Activated B cell treated with CpG ODN at 0.5 μM for 24 hours (primary cell): Measurements from ENCODE around the gene HOXA10. TPM values are rescaled to one million over a fixed set of nuclear protein-coding genes. Genes with fewer than 3 reads are reported as not detected.

Experiments
- ATAC-seq: fragments of 200-7000 bp; cut with Tn5 transposase; one replicate; pipeline ENCODE4 v1.10.0; 2021; ENCODE audit warnings: low read depth, mild to moderate bottlenecking, moderate library complexity
- CTCF ChIA-PET: fragments of 350-600 bp; sonication (Branson Sonifier 250); formaldehyde crosslinking; loops from one replicate; lab custom pipeline; 2021; ENCODE audit warnings: antibody characterized with exemption; lab: Charles Lee
- POLR2A ChIA-PET: fragments of 350-600 bp; sonication (Branson Sonifier 250); formaldehyde crosslinking; loops from one replicate; lab custom pipeline; 2021; ENCODE audit warnings: antibody characterized with exemption; lab: Charles Lee
- DNase-seq: peaks from one replicate; pipeline ENCODE4 v3.0.0; 2022
- H3K27ac Mint-ChIP-seq: one replicate; pipeline ENCODE4 v1.8.0; 2020; ENCODE audit warnings: mixed read lengths
- H3K27me3 Mint-ChIP-seq: one replicate; pipeline ENCODE4 v1.8.0; 2021; ENCODE audit warnings: mixed read lengths
- H3K36me3 Mint-ChIP-seq: one replicate; pipeline ENCODE4 v1.8.0; 2021; ENCODE audit warnings: low read depth, mixed read lengths
- H3K4me1 Mint-ChIP-seq: one replicate; pipeline ENCODE4 v1.8.0; 2021; ENCODE audit warnings: mixed read lengths
- H3K4me3 Mint-ChIP-seq: one replicate; pipeline ENCODE4 v1.8.0; 2020; ENCODE audit warnings: mild to moderate bottlenecking, mixed read lengths
- H3K9me3 Mint-ChIP-seq: one replicate; pipeline ENCODE4 v1.8.0; 2020; ENCODE audit warnings: mixed read lengths
- intact Hi-C: fragments of 100-400 bp; cut with micrococcal nuclease; formaldehyde crosslinking; loops from one replicate; pipeline ENCODE4 v1.15.1; 2024
- total RNA-seq: library from RNA; stranded (reverse); gene quantifications from 2 replicates; pipeline ENCODE4 v1.2.3, GENCODE V29; 2022
- TF ChIP-seq, protein P1 (sequence below): fragments of 200-600 bp; IDR thresholded peaks from one replicate; pipeline ENCODE4 v1.8.0; 2022; ENCODE audit warnings: antibody characterized with exemption, mild to moderate bottlenecking

The HOXA10 gene
- total RNA-seq, 1 donor from 2014 or later: 0.24 TPM

GRCh38 chr7:27204851-27205322 is 30.8 kb upstream of the HOXA10 start:
- CTCF ChIA-PET: interaction anchor here (0.6 to 1.8 kb wide), 3 partner anchors 10 to 570 kb away, joined by 3 to 5 read pairs (median 4); no protein-coding TSS in a partner anchor
- DNase-seq (no peak), ATAC-seq (no peak)
- Mint-ChIP-seq H3K4me3 (no peak overlapping the region), H3K9me3 (no peaks in the 10 kb centered on the region), H3K4me1 (peaks cover 29% of the 10 kb centered on the region), H3K36me3 (no peaks in the 10 kb centered on the region), H3K27me3 (peaks cover 81% of the 10 kb centered on the region), H3K27ac (no peak overlapping the region)
- intact Hi-C loops: no loop called here
- POLR2A ChIA-PET: no interaction called here
- TF ChIP-seq, protein P1, sequence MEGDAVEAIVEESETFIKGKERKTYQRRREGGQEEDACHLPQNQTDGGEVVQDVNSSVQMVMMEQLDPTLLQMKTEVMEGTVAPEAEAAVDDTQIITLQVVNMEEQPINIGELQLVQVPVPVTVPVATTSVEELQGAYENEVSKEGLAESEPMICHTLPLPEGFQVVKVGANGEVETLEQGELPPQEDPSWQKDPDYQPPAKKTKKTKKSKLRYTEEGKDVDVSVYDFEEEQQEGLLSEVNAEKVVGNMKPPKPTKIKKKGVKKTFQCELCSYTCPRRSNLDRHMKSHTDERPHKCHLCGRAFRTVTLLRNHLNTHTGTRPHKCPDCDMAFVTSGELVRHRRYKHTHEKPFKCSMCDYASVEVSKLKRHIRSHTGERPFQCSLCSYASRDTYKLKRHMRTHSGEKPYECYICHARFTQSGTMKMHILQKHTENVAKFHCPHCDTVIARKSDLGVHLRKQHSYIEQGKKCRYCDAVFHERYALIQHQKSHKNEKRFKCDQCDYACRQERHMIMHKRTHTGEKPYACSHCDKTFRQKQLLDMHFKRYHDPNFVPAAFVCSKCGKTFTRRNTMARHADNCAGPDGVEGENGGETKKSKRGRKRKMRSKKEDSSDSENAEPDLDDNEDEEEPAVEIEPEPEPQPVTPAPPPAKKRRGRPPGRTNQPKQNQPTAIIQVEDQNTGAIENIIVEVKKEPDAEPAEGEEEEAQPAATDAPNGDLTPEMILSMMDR: no peak

DNA sequence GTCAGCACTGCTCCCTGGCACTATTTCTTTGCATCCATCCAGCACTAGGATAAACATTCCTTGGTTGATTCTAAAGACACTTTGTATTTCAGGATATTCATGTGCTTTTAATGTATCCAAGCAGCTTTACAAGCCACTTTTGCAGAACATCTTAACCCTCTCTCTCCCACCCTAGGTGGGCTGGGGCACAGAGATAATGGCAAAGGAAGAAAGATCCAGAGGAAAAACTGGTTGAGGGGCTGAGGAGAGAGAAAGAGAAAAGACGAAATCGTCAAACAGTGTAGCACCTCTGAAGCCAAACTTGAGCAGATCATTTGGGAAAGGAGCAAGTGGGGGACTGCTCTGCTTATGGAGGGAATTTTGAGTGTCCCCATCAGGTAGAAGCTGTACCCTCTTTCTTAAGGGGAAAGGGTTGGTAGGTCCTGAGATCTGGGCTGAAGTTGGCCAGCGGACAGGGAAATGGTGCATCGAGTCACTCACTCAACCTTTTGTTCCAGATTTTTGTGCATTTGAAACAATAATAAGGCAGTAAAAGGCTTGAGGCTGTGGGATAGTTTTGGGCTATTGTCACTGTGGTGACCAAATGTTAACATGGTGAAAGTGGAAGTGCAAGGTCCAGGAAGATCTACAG is 30.0 kb upstream of the HOXA10 start:
- intact Hi-C loops: loop anchor here (2.0 kb wide), 1 partner anchor 37 kb away; no protein-coding TSS in a partner anchor
- H3K4me3 Mint-ChIP-seq: no peak overlapping the region
- no peak for DNase-seq

DNA sequence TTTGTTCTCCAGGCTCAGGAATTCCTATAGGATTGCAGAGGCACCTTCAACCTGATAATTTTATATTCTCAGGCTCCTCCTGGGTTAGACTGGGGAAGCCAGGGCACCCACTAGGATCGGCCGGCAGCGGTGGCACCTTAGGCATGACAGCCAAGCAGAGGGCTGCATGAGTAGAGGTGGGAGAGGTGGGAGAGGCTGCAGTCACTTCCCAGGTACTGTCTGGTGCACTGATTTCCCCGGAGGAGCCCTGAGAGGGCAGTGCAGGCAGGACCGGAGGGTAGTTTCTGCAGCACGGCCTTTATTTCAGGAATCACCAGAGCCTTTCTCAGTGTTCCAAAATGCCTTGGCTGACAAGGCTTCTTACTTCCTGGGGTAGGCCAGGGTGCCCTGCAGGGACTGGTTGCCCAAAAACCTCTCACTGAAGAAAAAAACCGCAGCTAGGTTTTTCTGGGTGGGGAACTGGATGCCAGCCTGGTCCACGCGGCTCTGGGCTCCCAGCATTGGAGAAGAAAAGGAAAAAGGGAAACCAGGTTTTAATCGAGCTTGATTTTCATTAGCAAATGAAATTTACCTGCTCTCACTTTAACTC is 29.3 kb upstream of the HOXA10 start:
- Mint-ChIP-seq H3K4me1 (peaks cover 33% of the 10 kb centered on the region), H3K27ac (no peak overlapping the region), H3K36me3 (no peaks in the 10 kb centered on the region), H3K9me3 (no peaks in the 10 kb centered on the region), H3K27me3 (peaks cover 73% of the 10 kb centered on the region), H3K4me3 (no peak overlapping the region)
- ChIA-PET CTCF (no interaction called here), POLR2A (no interaction called here)
- no peak for DNase-seq
- ATAC-seq: no peak
- TF ChIP-seq, protein P1: no peak
- intact Hi-C loops: loop anchor here (2.0 kb wide), 1 partner anchor 37 kb away; no protein-coding TSS in a partner anchor

More for the DNA sequence above, 30.0 kb upstream of the HOXA10 start:
- ChIA-PET POLR2A (no interaction called here), CTCF (no interaction called here)
- Mint-ChIP-seq H3K27ac (no peak overlapping the region), H3K9me3 (no peaks in the 10 kb centered on the region), H3K27me3 (peaks cover 78% of the 10 kb centered on the region), H3K4me1 (peaks cover 30% of the 10 kb centered on the region), H3K36me3 (no peaks in the 10 kb centered on the region)
- ATAC-seq: no peak
- TF ChIP-seq, protein P1: no peak

GRCh38 chr7:27202862-27203134 is 28.7 kb upstream of the HOXA10 start:
- H3K27me3 Mint-ChIP-seq: peaks cover 75% of the 10 kb centered on the region
- ChIA-PET POLR2A (no interaction called here), CTCF (no interaction called here)
- intact Hi-C loops: loop anchor here (2.0 kb wide), 1 partner anchor 38 kb away; no protein-coding TSS in a partner anchor
- peaks cover 33% of the 10 kb centered on the region for H3K4me1 Mint-ChIP-seq
- H3K4me3 Mint-ChIP-seq: no peak overlapping the region
- ATAC-seq: no peak
- DNase-seq: no peak
- H3K27ac Mint-ChIP-seq: peak overlapping the region; percentile 35
- no peaks in the 10 kb centered on the region for H3K9me3 Mint-ChIP-seq
- TF ChIP-seq, protein P1: no peak
- H3K36me3 Mint-ChIP-seq: no peaks in the 10 kb centered on the region
